GM12878 (cell line): ENCODE results near the gene ZDHHC7. TPM values are rescaled to one million over a fixed set of nuclear protein-coding genes. Genes with fewer than 3 reads are reported as not detected.

ENCODE experiments used
- ATAC-seq: fragments of 200-7000 bp; cut with Tn5 transposase; 3 replicates; pipeline ENCODE4 v1.9.1; 2020; ENCODE audit warnings: mild to moderate bottlenecking, moderate library complexity
- BruUV-seq: library from RNA; stranded (reverse); fragments of 400-500 nt; replicated peaks from 2 replicates; lab custom pipeline; 2021; lab: Mats Ljungman, UMichigan
- CTCF ChIA-PET: fragments of 300-600 bp; sonication (Branson Sonifier 250); formaldehyde crosslinking; extraction: SDS; loops from one replicate; lab custom pipeline; 2021; ENCODE audit warnings: inconsistent platforms; lab: Yijun Ruan, JAX
- POLR2A ChIA-PET: fragments of 350-600 bp; formaldehyde crosslinking; extraction: SDS; loops from one replicate; lab custom pipeline; 2021; ENCODE audit warnings: inconsistent platforms; lab: Charles Lee
- RAD21 ChIA-PET: fragments of 300-600 bp; sonication (Branson Sonifier 250); formaldehyde crosslinking; loops from one replicate; lab custom pipeline; 2023; ENCODE audit warnings: antibody characterized with exemption; ENCODE audit not compliant: unreplicated experiment; lab: Charles Lee
- SMC1A ChIA-PET: fragments of 300-600 bp; sonication (Branson Sonifier 250); formaldehyde crosslinking; loops from one replicate; lab custom pipeline; 2023; ENCODE audit not compliant: unreplicated experiment, uncharacterized antibody; lab: Charles Lee
- DNase-seq: peaks from one replicate; pipeline ENCODE4 v3.0.0-alpha.2; 2011; ENCODE audit warnings: low read depth, low spot score
- FAIRE-seq: peaks from 3 replicates; lab custom pipeline; 2011; peaks lifted over from hg19 to GRCh38; lab: Jason Lieb, UNC
- H2AFZ ChIP-seq: 2 replicates; pipeline ENCODE4 v1.6.0; 2011; ENCODE audit warnings: low read depth, low read length, control low read depth; ENCODE audit not compliant: control insufficient read depth
- H3K27ac ChIP-seq: 2 replicates; pipeline ENCODE4 v1.5.1; 2011; ENCODE audit warnings: control low read depth; ENCODE audit not compliant: control insufficient read depth, insufficient read depth
- H3K27me3 ChIP-seq, 2 experiments: replicated peaks in 1 of 2; 2 replicates each; pipeline versions ENCODE4 v1.6.0 to v1.6.1; 2011; ENCODE audit warnings: low read length in 1 of 2; ENCODE audit not compliant: control insufficient read depth in 2 of 2, insufficient read depth in 2 of 2
- H3K36me3 ChIP-seq, 2 experiments: 2 replicates each; pipeline ENCODE4 v1.5.1; 2011; ENCODE audit warnings: low read length in 1 of 2; ENCODE audit not compliant: control insufficient read depth in 2 of 2, insufficient read depth in 2 of 2
- H3K4me1 ChIP-seq: 2 replicates; pipeline ENCODE4 v1.6.1; 2011; ENCODE audit warnings: mild to moderate bottlenecking, low read length, moderate library complexity, mixed read lengths; ENCODE audit not compliant: control insufficient read depth, insufficient read depth
- H3K4me2 ChIP-seq: 2 replicates; pipeline ENCODE4 v1.6.0; 2011; ENCODE audit warnings: control low read depth; ENCODE audit not compliant: control insufficient read depth, insufficient read depth
- H3K4me3 ChIP-seq: fragments of 200-600 bp; sonication (generic); 2 replicates; pipeline ENCODE4 v1.5.1; 2016
- H3K79me2 ChIP-seq: 2 replicates; pipeline ENCODE4 v1.6.0; 2011; ENCODE audit warnings: low read length; ENCODE audit not compliant: control insufficient read depth, insufficient read depth
- H3K9ac ChIP-seq: 2 replicates; pipeline ENCODE4 v1.8.0; 2011; ENCODE audit warnings: low read length, control low read depth, mixed read lengths; ENCODE audit not compliant: control insufficient read depth, insufficient read depth
- H3K9me3 ChIP-seq: replicated peaks from 3 replicates; pipeline ENCODE4 v1.5.1; 2011; ENCODE audit warnings: mild to moderate bottlenecking, low read length; ENCODE audit not compliant: control insufficient read depth, insufficient read depth
- H4K20me1 ChIP-seq: 2 replicates; pipeline ENCODE4 v1.6.0; 2011; ENCODE audit not compliant: control insufficient read depth, insufficient read depth
- BHLHE40 ChIP-seq, 2 experiments: fragments of 450-650 bp in 1 of 2; IDR thresholded peaks; 2 replicates each; pipeline ENCODE4 v1.6.1; 2011 to 2017; ENCODE audit warnings: low read depth in 2 of 2, borderline replicate concordance in 1 of 2, improper control_type of control experiment in 1 of 2, low read length in 1 of 2, mild to moderate bottlenecking in 1 of 2
- CEBPB ChIP-seq, 2 experiments: fragments of 150-350 bp in 1 of 2; IDR thresholded peaks; 2 replicates each; pipeline ENCODE4 v1.6.1; 2012 to 2014; ENCODE audit warnings: low read depth in 2 of 2, low read length in 2 of 2, borderline replicate concordance in 1 of 2, inconsistent platforms in 1 of 2
- ELK1 ChIP-seq: IDR thresholded peaks from 2 replicates; pipeline ENCODE4 v1.6.1; 2012; ENCODE audit warnings: low read depth, low read length, improper control_type of control experiment
- IKZF1 ChIP-seq: fragments of 450-650 bp; conservative IDR thresholded peaks from 2 replicates; pipeline ENCODE4 v1.6.1; 2017; ENCODE audit warnings: antibody characterized with exemption, mild to moderate bottlenecking
- LARP7 ChIP-seq: fragments of 450-650 bp; IDR thresholded peaks from 2 replicates; pipeline ENCODE4 v1.6.1; 2017; ENCODE audit warnings: mild to moderate bottlenecking
- MXI1 ChIP-seq: fragments of 150-350 bp; IDR thresholded peaks from 2 replicates; pipeline ENCODE4 v1.6.1; 2011; ENCODE audit warnings: low read depth, mild to moderate bottlenecking, inconsistent platforms, low read length, improper control_type of control experiment
- NFXL1 ChIP-seq: fragments of 450-650 bp; IDR thresholded peaks from 2 replicates; pipeline ENCODE4 v1.6.1; 2017; ENCODE audit warnings: antibody characterized with exemption, mild to moderate bottlenecking, borderline replicate concordance
- SIX5 ChIP-seq: IDR thresholded peaks from 2 replicates; pipeline ENCODE4 v1.6.1; 2011; ENCODE audit warnings: mild to moderate bottlenecking, low read depth, low read length, moderate library complexity; ENCODE audit not compliant: severe bottlenecking
- SPI1 ChIP-seq: IDR thresholded peaks from 2 replicates; pipeline ENCODE4 v1.6.1; 2011; ENCODE audit warnings: low read depth, mild to moderate bottlenecking, low read length, moderate library complexity, borderline replicate concordance; ENCODE audit not compliant: insufficient read depth
- SUZ12 ChIP-seq: fragments of 200-600 bp; sonication (generic); IDR thresholded peaks from one replicate; pipeline ENCODE4 v1.6.1; 2018; ENCODE audit warnings: antibody characterized with exemption, mild to moderate bottlenecking; ENCODE audit not compliant: unreplicated experiment
- TCF3 ChIP-seq: IDR thresholded peaks from 2 replicates; pipeline ENCODE4 v1.6.1; 2012; ENCODE audit warnings: low read depth, mild to moderate bottlenecking, low read length, borderline replicate concordance; ENCODE audit not compliant: insufficient read depth
- TCF7 ChIP-seq: IDR thresholded peaks from 2 replicates; pipeline ENCODE4 v1.6.1; 2014; ENCODE audit warnings: antibody characterized with exemption, borderline replicate concordance
- ZNF274 ChIP-seq: IDR thresholded peaks from one replicate; pipeline ENCODE4 v1.8.0; 2011; ENCODE audit not compliant: insufficient read length, insufficient read depth
- ZNF384 ChIP-seq: IDR thresholded peaks from 2 replicates; pipeline ENCODE4 v1.6.1; 2012; ENCODE audit warnings: low read depth, mild to moderate bottlenecking, low read length, improper control_type of control experiment, borderline replicate concordance
- WGBS: methylation state at CpG from one replicate; pipeline ENCODE4 v1.1.6; 2016; ENCODE audit warnings: low lambda C conversion rate; ENCODE audit not compliant: insufficient replicate concordance, insufficient coverage; ENCODE audit errors: missing lambda C conversion rate; 5-methylcytosine and 5-hydroxymethylcytosine counted together
- in situ Hi-C: fragments of 300-500 bp; cut with MboI; formaldehyde crosslinking; loops from 9 replicates; pipeline ENCODE4 v1.14.3; 2018; ENCODE audit warnings: mixed read lengths
- intact Hi-C: fragments of 100-400 bp; cut with micrococcal nuclease; formaldehyde crosslinking; loops from one replicate; pipeline ENCODE4 v1.14.2; 2022; ENCODE audit not compliant: unreplicated experiment
- polyA plus RNA-seq, 11 experiments: library from polyadenylated mRNA; depleted of rRNA in 4 of 11; unstranded in 6 of 11; stranded (reverse) in 5 of 11; fragments of >200 nt; fragmentation: Nextera tagmentation in 4 of 11; fragmentation: Illumina TruSeq in 1 of 11; extraction: Ambion mirVana in 4 of 11; extraction: Trizol in 1 of 11; gene quantifications; 1 replicate in 1 of 11; 2 replicates in 10 of 11; pipeline versions ENCODE4 v1.2.1 to v1.2.3, GENCODE V29; 2011 to 2016; ENCODE audit warnings: inconsistent platforms in 2 of 11, missing spikeins in 2 of 11, low read depth in 1 of 11
- total RNA-seq, 4 experiments: library from RNA; depleted of rRNA in 3 of 4; stranded (reverse); fragments of >200 nt in 3 of 4; fragmentation: Illumina TruSeq in 1 of 4; extraction: Trizol in 1 of 4; gene quantifications; 2 replicates each; pipeline versions ENCODE4 v1.2.1 to v1.2.3, GENCODE V29; 2013 to 2021

The ZDHHC7 gene
- total and polyA plus RNA-seq, 10 of the 15 experiments (the other 5 are each of a cell fraction or from before 2014, with no cell fraction given): 0.87 to 26.0 (median 20.0) TPM

DNA sequence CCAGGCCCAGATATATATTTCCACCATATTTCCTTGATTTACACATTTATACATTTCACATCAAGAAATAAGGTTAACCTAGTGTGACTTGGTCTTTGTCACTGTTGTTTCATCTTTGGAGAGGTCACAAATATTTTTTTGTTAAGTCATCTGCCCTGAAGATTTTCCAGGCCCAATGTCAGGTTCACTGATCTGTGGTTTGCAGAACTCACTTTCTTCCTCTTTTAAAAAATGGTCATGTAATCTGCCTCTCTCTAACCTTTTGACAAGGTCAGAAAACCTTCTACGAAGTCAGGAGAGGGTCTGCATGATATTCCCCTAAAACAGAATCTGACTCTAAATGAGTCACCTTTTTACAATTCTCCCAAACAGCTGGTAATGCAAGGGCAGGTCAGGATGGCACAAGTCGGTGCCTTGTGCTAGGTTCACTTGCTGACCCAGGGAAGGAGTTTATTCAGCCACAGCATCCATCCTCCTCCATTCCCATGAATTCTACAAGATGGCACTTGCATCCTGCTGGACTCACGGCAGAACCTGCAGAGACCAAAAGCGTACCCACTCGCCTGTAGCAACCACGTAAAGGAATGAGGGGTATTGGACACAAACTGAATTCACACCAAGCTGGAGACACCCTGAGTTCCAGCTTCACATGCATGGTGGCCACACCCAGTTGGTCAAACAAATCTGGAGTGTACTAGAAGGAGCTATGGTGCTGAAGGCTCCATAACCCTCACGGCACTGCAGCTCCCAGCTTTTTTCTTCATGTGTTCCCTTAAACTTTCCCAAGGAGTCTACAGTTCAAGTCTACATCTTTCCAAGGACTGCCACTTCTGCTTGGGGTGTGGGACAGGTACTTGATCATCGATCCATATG is 14.7 kb upstream of the ZDHHC7 start:
- no peak for DNase-seq
- FAIRE-seq: no peak
- Histone ChIP-seq H4K20me1 (no peaks in the 10 kb centered on the region), H3K9ac (no peak overlapping the region), H3K4me2 (no peak overlapping the region), H3K4me1 (peaks cover 20% of the 10 kb centered on the region), H3K4me3 (no peak overlapping the region; the same call in 1 of the 2 replicates), H2AFZ (no peak overlapping the region), H3K9me3 (no peaks in the 10 kb centered on the region), H3K27me3 (no peaks in the 10 kb centered on the region), H3K79me2 (no peaks in the 10 kb centered on the region; the same call in 1 of the 2 replicates), H3K27ac (no peak overlapping the region), H3K36me3 (no peaks in the 10 kb centered on the region)
- RAD21 ChIA-PET: no interaction called here
- WGBS: 81% methylated on average over 8 of the region's 8 CpGs
- in situ Hi-C loops (no loop called here), intact Hi-C loops (loop anchor here (5.0 kb wide), 1 partner anchor 61 kb away; no protein-coding TSS in a partner anchor)
- CTCF ChIA-PET: interaction anchor here (0.7 to 3.3 kb wide), 10 partner anchors 12 to 272 kb away, joined by 3 to 29 read pairs (median 3); partner anchors contain the start of gene ZDHHC7
- POLR2A ChIA-PET: interaction anchor here (0.5 to 3.6 kb wide), 6 partner anchors 10 to 328 kb away, joined by 3 to 21 read pairs (median 4); partner anchors contain the start of gene ZDHHC7
- ATAC-seq: no peak
- BruUV-seq: no TSS peak
- SMC1A ChIA-PET: interaction anchor here (1.0 to 2.3 kb wide), 3 partner anchors 12 to 27 kb away, joined by 3 to 14 read pairs (median 6); partner anchors contain the start of gene ZDHHC7
- TF ChIP-seq ZNF384 (no peak), SIX5 (no peak), MXI1 (no peak), ZNF274 (no peak), TCF7 (no peak), SPI1 (no peak), ELK1 (no peak), LARP7 (no peak), BHLHE40 (IDR thresholded peaks at IDR 0.05; ENCODE audit: borderline replicate concordance in 1 of 2, low read depth in 2 of 2, low read length in 1 of 2) (no peak), SUZ12 (no peak), CEBPB (IDR thresholded peaks at IDR 0.05; ENCODE audit: borderline replicate concordance in 1 of 2, low read depth in 2 of 2, low read length in 2 of 2) (no peak), NFXL1 (no peak), TCF3 (no peak), IKZF1 (no peak)
